Adipose tissue (tissue), 3 donors: Measurements from ENCODE around the gene SCN3B. TPM values are rescaled to one million over a fixed set of nuclear protein-coding genes. Genes with fewer than 3 reads are reported as not detected.

Source experiments
- H3K27ac ChIP-seq: one replicate; pipeline ENCODE4 v1.5.1; 2013; ENCODE audit warnings: low read depth, low read length
- WGBS, 3 donors: extraction: QIAGEN DNeasy Blood & Tissue Kit; methylation state at CpG; one replicate each; pipeline ENCODE4 v1.1.7; 2013; 5-methylcytosine and 5-hydroxymethylcytosine counted together
- polyA plus RNA-seq, 3 donors: library from polyadenylated mRNA; stranded (reverse); fragments of 200-250 nt; gene quantifications; one replicate each; pipeline ENCODE4 v1.2.3, GENCODE V29; 2013
- donor health status: healthy with polysubstance abuse.
- donor health status: Bipolar disorder and iron deficiency.
- donor health status: healthy.

Gene SCN3B
- polyA plus RNA-seq, 3 donors, result 0.70 to 1.7 (median 1.6) TPM

- no peak overlapping the region for H3K27ac ChIP-seq
- WGBS, 3 donors, result 86 to 92% (median 86%) methylated on average over 7 of the region's 7 CpGs
Measured at GRCh38 chr11:123584737-123585136, 69.7 kb downstream of the SCN3B start.

GRCh38 chr11:123584186-123584585 lies 70.2 kb downstream of the SCN3B start:
- 89 to 97% (median 91%) methylated on average over 3 to 4 of the region's 4 CpGs for WGBS, 3 donors
- no peak overlapping the region for H3K27ac ChIP-seq

GRCh38 chr11:123582992-123583504 lies 71.4 kb downstream of the SCN3B start:
- WGBS, 3 donors, result 90 to 94% (median 92%) methylated on average over 12 of the region's 12 CpGs
- no peak overlapping the region for H3K27ac ChIP-seq

GRCh38 chr11:123581651-123582399 lies 72.6 kb downstream of the SCN3B start:
- WGBS, 3 donors, result 84 to 88% (median 88%) methylated on average over 22 of the region's 22 CpGs

GRCh38 chr11:123580557-123581275 lies 73.7 kb downstream of the SCN3B start:
- 5 to 16% (median 14%) methylated on average over 25 of the region's 25 CpGs for WGBS, 3 donors
- H3K27ac ChIP-seq, result no peak overlapping the region

More at GRCh38 chr11:123581651-123582399, 72.6 kb downstream of the SCN3B start:
- H3K27ac ChIP-seq, result no peak overlapping the region

GRCh38 chr11:123580137-123580536 lies 74.3 kb downstream of the SCN3B start:
- 84 to 93% (median 88%) methylated on average over 6 of the region's 6 CpGs for WGBS, 3 donors
- H3K27ac ChIP-seq, result no peak overlapping the region

- 83 to 93% (median 89%) methylated on average over 5 of the region's 5 CpGs for WGBS, 3 donors
- no peak overlapping the region for H3K27ac ChIP-seq
Measured at GRCh38 chr11:123579482-123579812, 75.0 kb downstream of the SCN3B start.

Other genes starting within 250 kb of the SCN3B start
- 1 to 10 TPM in 1 of 3 donors, under 1 TPM in 2; 0.34 to 1.1 (median 0.69) TPM for gene GRAMD1B, start 224.4 kb downstream of the SCN3B start, polyA plus RNA-seq
- gene ZNF202, start 87.0 kb upstream of the SCN3B start, polyA plus RNA-seq, result 1 to 10 TPM; 3.5 to 7.3 (median 5.0) TPM
- not detected for gene OR6X1, start 99.9 kb upstream of the SCN3B start, polyA plus RNA-seq
- not detected for gene OR6M1, start 151.7 kb upstream of the SCN3B start, polyA plus RNA-seq
- not detected for gene TMEM225, start 231.0 kb upstream of the SCN3B start, polyA plus RNA-seq
- not detected for gene OR8D4, start 247.5 kb upstream of the SCN3B start, polyA plus RNA-seq